GM12801 (cell line): ENCODE results near the gene DENND10.

Source experiments
- CTCF ChIP-seq: IDR thresholded peaks from one replicate; pipeline ENCODE4 v1.5.1; 2011; ENCODE audit warnings: control low read depth; ENCODE audit not compliant: insufficient read length; ENCODE audit errors: extremely low read depth

DENND10 gene

GRCh38 chr10:119118231-119118630 lies 14.3 kb downstream of the DENND10 start:
- TF ChIP-seq CTCF: no peak

- TF ChIP-seq CTCF: no peak
Observed at GRCh38 chr10:119119400-119119799, 15.5 kb downstream of the DENND10 start.

- TF ChIP-seq CTCF: no peak
Observed at GRCh38 chr10:119120413-119120867, 16.5 kb downstream of the DENND10 start.

GRCh38 chr10:119120875-119121274 lies 17.0 kb downstream of the DENND10 start:
- TF ChIP-seq CTCF: no peak

GRCh38 chr10:119125942-119126341 lies 22.0 kb downstream of the DENND10 start:
- no peak for TF ChIP-seq CTCF

- TF ChIP-seq CTCF: no peak
Observed at GRCh38 chr10:119129721-119130120, 25.8 kb downstream of the DENND10 start.

GRCh38 chr10:119131512-119132240 lies 27.8 kb downstream of the DENND10 start:
- TF ChIP-seq CTCF: no peak
